Measurements from ENCODE around the gene TUBA8. TPM values are rescaled to one million over a fixed set of nuclear protein-coding genes. Genes with fewer than 3 reads are reported as not detected.

Gene TUBA8
- total RNA-seq, 1 experiment from 2014 or later: 1.3 TPM

- in situ Hi-C loops (cut with HindIII; ENCODE audit: low pct_unique_long_range_greater_than_20kb, low sequenced_read_pairs) (no loop called here), intact Hi-C loops (cut with micrococcal nuclease; ENCODE audit: unreplicated experiment) (no loop called here)
- CTCF ChIA-PET: no interaction called here
- Histone ChIP-seq H3K4me1 (ENCODE audit: control insufficient read depth, insufficient read depth, low read length) (peaks cover 4% of the 10 kb centered on the region; the same call in 1 of the 2 replicates), H3K36me3 (ENCODE audit: control insufficient read depth, insufficient read depth, low read length) (no peaks in the 10 kb centered on the region), H3K27ac (ENCODE audit: low read length) (no peak overlapping the region), H3K4me3 (ENCODE audit: low read depth in 2 of 2, low read length in 2 of 2) (no peak overlapping the region), H3K27me3 (ENCODE audit: control insufficient read depth, insufficient read depth, low read length) (no peaks in the 10 kb centered on the region), H3K9me3 (ENCODE audit: control insufficient read depth, insufficient read depth, low read depth, low read length) (no peaks in the 10 kb centered on the region)
- TF ChIP-seq TCF7L2 (IDR thresholded peaks at IDR 0.05; ENCODE audit: low read depth, low read length) (no peak), REST (IDR thresholded peaks at IDR 0.05; ENCODE audit: insufficient read depth in 1 of 2, low read depth in 2 of 2, low read length in 1 of 2) (no peak), POLR2AphosphoS5 (IDR thresholded peaks at IDR 0.05; ENCODE audit: low read depth, low read length) (no peak), SIN3A (IDR thresholded peaks at IDR 0.05; ENCODE audit: borderline replicate concordance, insufficient read depth, low read depth, low read length) (no peak), CTCF (IDR thresholded peaks at IDR 0.05) (no peak)
- POLR2A ChIA-PET: interaction anchor here (0.6 kb wide), 1 partner anchor 30 kb away, joined by 7 read pairs; no protein-coding TSS in a partner anchor
- BruUV-seq (replicated peaks): no TSS peak
- DNase-seq (ENCODE audit: low read depth, low spot score) (no peak), ATAC-seq (no peak)
These were observed 13.8 kb upstream of the TUBA8 start for GRCh38 chr22:18096823-18097222.

GRCh38 chr22:18100781-18101180 lies 9.8 kb upstream of the TUBA8 start:
- no peak for ATAC-seq
- Histone ChIP-seq H3K4me3 (ENCODE audit: low read depth in 2 of 2, low read length in 2 of 2) (no peak overlapping the region), H3K27me3 (ENCODE audit: control insufficient read depth, insufficient read depth, low read length) (no peaks in the 10 kb centered on the region), H3K4me1 (ENCODE audit: control insufficient read depth, insufficient read depth, low read length) (no peaks in the 10 kb centered on the region), H3K36me3 (ENCODE audit: control insufficient read depth, insufficient read depth, low read length) (no peaks in the 10 kb centered on the region), H3K27ac (ENCODE audit: low read length) (no peak overlapping the region), H3K9me3 (ENCODE audit: control insufficient read depth, insufficient read depth, low read depth, low read length) (no peaks in the 10 kb centered on the region)
- TF ChIP-seq TCF7L2 (IDR thresholded peaks at IDR 0.05; ENCODE audit: low read depth, low read length): no peak
- TF ChIP-seq POLR2AphosphoS5 (IDR thresholded peaks at IDR 0.05; ENCODE audit: low read depth, low read length): no peak
- TF ChIP-seq SIN3A (IDR thresholded peaks at IDR 0.05; ENCODE audit: borderline replicate concordance, insufficient read depth, low read depth, low read length): no peak
- no peak for TF ChIP-seq CTCF (IDR thresholded peaks at IDR 0.05)
- TF ChIP-seq REST (IDR thresholded peaks at IDR 0.05; ENCODE audit: insufficient read depth in 1 of 2, low read depth in 2 of 2, low read length in 1 of 2): no peak
- DNase-seq (ENCODE audit: low read depth, low spot score): no peak
- no TSS peak for BruUV-seq (replicated peaks)
- ChIA-PET POLR2A (no interaction called here), CTCF (no interaction called here)
- in situ Hi-C loops (cut with HindIII; ENCODE audit: low pct_unique_long_range_greater_than_20kb, low sequenced_read_pairs) (no loop called here), intact Hi-C loops (cut with micrococcal nuclease; ENCODE audit: unreplicated experiment) (no loop called here)
